Left hindlimb (tissue), 1 donor: ENCODE results near the gene WNT11.
"Not testable (repeated sequence)": the region's sequence is repeated elsewhere in the genome, so short reads cannot be mapped to it uniquely, and the experiment has no call there.

Experiments
- DNase-seq: peaks from one replicate; pipeline ENCODE4 v3.0.0-alpha.2; 2018

Gene WNT11

GRCh38 chr11:76201672-76202412 lies 4.5 kb downstream of the WNT11 start:
- peak; percentile 12 for DNase-seq

DNA sequence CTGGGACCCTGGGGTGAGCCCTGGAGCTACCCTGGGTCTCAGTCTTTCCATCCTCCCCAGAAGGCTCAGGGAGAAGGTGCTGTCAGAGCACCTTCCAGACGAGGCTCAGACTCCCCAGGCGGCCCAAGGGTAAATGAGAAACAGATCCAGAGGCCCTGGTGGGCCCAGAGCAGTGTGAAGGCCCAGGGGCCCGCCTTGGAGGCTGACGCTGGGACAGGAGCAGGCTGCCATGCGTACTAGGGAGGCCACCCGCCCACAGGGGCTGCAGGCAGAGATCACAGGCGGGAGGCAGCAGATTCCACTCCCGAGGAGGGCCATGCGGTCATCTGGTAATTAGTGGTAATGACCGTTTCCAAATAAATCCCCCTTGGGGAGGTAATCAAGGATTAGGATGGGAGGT lies 5.2 kb downstream of the WNT11 start:
- DNase-seq, result peak; percentile 26

GRCh38 chr11:76200006-76200940 lies 6.0 kb downstream of the WNT11 start:
- peak; percentile 16 for DNase-seq

DNA sequence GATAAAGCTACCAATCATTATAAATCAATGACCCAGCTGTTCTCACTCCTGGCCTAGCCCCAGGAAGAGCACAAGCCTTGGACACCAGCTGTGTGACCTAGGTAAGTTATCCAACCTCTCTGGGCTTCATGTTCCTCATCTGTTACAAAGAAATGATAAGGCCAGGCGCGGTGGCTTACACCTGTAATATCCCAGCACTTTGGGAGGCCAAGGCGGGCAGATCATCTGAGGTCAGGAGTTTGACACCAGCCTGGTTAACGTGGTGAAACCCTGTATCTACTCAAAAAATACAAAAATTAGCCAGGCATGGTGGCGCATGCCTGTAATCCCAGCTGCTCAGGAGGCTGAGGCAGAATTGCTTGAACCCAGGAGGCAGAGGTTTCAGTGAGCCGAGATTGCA lies 7.6 kb downstream of the WNT11 start:
- DNase-seq, result not testable (repeated sequence)

DNA sequence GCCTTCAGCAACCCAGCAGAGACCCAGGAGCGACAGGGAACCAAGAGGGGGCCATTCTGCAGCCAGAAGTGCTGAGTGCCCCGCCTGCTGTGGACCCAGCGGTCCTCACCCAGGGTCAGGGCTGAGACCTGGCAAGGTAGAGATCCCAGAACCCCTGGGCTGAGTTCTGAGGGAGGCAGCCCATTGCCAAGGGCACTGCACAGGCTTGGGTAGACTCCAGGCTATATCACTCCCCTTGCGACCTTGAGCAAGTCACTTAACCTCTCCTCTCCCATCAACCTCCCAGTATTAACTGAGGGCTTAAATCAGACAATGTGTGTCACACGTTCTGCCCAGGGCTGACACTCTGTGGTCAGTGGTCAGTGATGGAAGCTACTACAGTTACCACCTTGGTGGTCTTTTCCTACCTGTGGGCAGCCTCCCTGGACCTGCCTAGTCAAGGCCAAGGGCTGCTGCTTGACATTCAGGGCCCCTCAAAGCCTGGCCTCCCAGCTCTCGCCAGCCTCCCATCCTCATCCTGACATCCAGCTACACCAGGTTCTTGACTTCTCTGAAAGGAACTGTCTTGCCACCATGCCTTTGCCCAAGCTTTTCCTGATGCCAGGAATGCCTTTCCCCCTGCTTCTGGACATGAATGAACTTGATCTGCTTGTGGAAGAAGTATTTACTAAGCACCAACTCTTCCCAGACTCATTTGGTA lies 8.2 kb downstream of the WNT11 start:
- DNase-seq, result no peak

DNA sequence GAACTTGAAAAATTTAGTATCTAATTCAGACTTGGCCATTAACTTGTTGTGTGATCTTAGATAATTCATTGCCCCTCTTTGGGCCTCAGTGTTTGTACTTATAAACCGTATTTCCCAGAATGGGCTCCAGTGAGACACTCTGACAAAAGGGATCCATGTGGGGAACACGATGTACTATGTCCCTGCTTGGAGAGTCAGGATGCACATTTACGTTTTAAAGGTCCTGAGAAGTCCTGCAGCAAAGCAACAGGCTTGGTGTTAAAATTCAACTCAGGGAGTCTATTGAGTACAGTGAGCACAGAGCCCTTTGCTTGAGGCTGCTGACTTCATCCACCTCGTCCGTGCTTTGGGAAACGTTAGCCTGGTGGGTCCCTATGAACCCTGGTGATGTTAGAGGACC lies 9.0 kb downstream of the WNT11 start:
- DNase-seq, result no peak

GRCh38 chr11:76196849-76197248 lies 9.5 kb downstream of the WNT11 start:
- DNase-seq, result no peak

- no peak for DNase-seq
These were observed 11.2 kb downstream of the WNT11 start for GRCh38 chr11:76194872-76195668.

- no peak for DNase-seq
These were observed 13.1 kb downstream of the WNT11 start for GRCh38 chr11:76193219-76193618.

GRCh38 chr11:76190376-76190775 lies 15.9 kb downstream of the WNT11 start:
- DNase-seq, result no peak

DNA sequence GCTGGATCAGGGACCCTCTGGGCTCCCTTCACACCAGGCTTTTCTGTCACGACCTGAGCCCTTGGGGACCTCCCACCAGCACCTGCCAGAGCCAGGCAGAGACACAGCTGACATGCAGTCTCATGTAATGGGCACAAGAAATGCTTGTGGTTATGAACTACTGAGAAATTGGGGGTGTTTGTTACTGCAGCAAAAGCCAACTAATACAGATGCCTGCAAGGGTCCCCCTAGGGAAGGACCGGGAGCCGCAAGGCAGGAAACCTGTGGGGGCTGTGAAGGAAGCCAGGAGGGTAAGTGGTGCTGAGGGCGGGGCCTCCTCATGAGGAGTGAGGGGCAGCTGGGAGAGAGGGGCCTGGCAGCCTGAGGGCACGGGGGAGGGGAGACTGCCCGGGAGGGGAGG lies 16.6 kb downstream of the WNT11 start:
- DNase-seq, result no peak

DNA sequence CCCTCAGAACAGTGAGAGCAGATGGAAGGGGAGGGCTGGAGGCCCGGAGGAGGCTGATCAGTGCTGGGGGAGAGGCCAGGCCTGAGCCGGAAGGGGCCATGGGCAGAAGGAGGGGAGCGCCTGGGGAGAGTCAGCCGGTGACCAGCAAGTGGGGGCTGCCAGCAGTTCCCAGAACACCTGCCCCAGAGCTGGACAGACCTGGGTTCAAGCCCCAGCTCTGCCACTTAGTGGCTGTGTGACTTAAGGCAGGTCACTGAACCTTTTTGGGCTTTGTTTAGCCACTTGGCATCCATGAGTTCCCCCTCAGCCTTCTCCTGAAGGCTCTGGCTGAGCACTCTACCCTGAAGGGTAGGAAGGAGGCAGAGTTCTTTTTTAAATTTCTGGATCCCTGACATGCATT lies 17.4 kb downstream of the WNT11 start:
- DNase-seq, result no peak

- no peak for DNase-seq
These were observed 19.5 kb downstream of the WNT11 start for GRCh38 chr11:76186776-76187279.

DNA sequence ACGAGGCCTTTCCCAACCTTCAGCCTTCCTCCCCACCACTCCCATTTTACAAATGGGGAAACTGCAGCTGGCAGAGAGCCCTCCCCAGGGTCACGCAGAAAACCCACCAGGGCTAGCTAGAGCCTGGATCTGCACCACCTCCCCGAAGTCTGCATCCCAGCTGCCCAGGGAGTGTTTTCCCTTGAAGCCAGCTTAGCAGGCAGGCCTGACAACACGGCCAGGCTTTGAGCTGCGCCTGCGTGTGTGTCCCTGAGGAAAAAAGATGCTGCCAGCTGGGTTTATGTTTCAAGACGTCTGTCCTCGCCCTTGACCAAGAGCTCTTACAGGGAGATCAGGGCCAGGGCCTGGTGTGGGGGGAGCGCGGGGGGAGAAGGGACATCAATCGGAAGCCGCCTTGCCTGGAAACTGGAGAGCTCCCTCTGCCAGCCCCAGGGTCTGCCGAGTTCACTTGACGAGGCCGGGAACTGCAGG lies 20.3 kb downstream of the WNT11 start:
- DNase-seq, result peak; percentile 87

- DNase-seq, result no peak
These were observed 20.8 kb downstream of the WNT11 start for GRCh38 chr11:76185511-76185910.

DNA sequence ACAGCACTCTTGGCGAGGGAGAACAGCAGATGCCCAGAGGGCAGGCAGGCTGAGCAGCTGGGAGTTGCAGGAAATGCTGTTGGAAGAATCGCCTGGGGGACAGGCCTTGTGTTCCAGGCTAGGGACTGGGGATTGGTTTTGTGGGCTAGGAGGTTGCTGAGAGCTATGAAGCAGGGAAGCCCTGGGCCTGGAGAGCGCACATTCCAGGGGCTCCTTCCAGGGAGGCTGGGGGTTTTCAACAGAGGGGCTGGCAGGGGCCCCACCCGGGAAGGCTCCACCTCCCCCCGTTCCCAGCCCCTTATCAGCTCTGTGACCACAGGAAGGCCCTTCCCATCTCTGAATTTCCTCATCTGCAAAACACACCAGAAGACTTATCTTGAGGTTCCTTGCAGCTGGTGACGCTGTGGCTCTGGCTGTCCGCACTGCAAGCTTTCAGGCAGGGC lies 21.7 kb downstream of the WNT11 start:
- DNase-seq, result no peak

DNA sequence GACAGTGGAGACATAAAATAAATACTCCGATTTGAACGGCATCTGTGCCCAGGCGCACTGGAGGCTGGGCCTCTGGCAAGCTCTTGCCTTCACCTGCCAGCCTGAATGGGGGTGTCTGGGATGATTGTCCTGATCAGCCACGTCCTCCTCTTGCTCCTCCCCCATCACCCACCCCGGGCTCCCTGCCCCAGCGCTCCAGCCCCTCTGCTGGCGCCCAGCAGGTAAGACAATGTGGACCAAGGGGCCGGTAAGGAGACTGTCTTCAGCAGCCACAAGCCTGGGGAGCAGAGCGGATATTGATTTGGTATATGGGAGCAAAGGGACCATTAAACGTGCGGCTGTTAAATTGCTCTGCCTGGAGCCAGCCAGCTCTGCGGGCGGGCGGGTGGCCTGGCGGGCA lies 24.9 kb downstream of the WNT11 start:
- DNase-seq, result no peak

- DNase-seq, result no peak
These were observed 27.2 kb downstream of the WNT11 start for GRCh38 chr11:76179147-76179546.

GRCh38 chr11:76177250-76177686 lies 29.0 kb downstream of the WNT11 start:
- no peak for DNase-seq

- DNase-seq, result no peak
These were observed 29.8 kb downstream of the WNT11 start for GRCh38 chr11:76176463-76176862.

DNA sequence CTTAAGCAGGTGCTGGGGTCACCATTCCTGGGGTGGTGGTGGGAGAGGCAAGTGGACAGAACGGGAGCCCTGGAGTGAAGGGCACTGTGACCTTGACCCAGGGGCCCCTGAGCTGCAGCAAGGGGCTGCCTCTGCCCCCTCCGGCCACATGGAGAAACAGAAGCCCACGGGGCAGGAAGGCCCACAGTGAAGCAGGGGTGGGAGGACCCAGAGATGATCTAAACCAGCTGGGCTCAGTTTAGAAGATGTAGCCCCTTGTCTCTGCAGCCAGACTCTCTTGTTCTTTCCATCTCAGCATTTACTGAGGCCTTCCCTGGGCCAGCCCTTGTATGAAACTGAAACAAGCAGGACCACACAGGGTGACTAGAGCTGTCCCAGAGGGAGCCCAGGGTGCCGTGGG lies 30.5 kb downstream of the WNT11 start:
- DNase-seq, result no peak

GRCh38 chr11:76174330-76174729 lies 32.0 kb downstream of the WNT11 start:
- DNase-seq, result no peak
